Astrocyte (in vitro differentiated cells and primary cell): ENCODE data around the gene MRPL42.

ENCODE experiments used
- EZH2 ChIP-seq: IDR thresholded peaks from 2 replicates; pipeline ENCODE4 v1.6.1; 2012; ENCODE audit warnings: mild to moderate bottlenecking, low read length, inconsistent platforms; ENCODE audit not compliant: insufficient read depth
- TF ChIP-seq, protein P1 (sequence below): IDR thresholded peaks from 2 replicates; pipeline ENCODE4 v1.5.1; 2011; ENCODE audit warnings: low read depth, mild to moderate bottlenecking, inconsistent platforms, low read length, moderate library complexity; ENCODE audit not compliant: insufficient read depth

DNA sequence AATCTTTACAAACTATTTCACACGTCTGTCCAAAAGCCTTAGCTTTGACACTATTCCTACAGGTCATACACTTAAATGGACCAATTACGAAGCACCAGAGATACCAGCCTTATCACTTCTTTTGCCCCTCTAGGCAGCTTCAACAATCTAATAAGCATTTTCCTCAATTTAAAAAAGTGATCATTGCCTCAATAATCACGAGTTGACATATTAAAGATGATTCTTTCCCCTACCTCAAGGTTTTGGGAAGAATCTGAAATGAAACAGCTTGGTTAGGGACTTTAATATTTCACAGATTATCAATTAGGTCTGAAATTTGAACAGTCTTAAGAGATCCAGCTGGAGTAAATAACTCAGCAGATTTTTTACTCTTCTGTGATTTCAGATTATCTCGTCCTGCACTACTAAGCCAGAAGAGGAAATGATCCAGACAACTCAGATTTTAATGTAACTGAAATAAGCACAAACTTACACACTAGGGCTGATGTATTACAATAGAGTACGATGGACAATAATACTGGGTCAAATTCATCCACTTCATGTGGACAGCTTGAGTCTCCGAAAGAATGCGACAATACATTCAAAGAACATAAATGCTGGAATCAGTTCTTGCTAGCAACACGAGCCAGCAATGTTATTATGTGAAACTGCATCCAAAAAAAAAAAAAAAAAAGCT, 41.4 kb upstream of the MRPL42 start:
- TF ChIP-seq, protein P1, sequence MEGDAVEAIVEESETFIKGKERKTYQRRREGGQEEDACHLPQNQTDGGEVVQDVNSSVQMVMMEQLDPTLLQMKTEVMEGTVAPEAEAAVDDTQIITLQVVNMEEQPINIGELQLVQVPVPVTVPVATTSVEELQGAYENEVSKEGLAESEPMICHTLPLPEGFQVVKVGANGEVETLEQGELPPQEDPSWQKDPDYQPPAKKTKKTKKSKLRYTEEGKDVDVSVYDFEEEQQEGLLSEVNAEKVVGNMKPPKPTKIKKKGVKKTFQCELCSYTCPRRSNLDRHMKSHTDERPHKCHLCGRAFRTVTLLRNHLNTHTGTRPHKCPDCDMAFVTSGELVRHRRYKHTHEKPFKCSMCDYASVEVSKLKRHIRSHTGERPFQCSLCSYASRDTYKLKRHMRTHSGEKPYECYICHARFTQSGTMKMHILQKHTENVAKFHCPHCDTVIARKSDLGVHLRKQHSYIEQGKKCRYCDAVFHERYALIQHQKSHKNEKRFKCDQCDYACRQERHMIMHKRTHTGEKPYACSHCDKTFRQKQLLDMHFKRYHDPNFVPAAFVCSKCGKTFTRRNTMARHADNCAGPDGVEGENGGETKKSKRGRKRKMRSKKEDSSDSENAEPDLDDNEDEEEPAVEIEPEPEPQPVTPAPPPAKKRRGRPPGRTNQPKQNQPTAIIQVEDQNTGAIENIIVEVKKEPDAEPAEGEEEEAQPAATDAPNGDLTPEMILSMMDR, result no peak
- TF ChIP-seq EZH2, result no peak
